GM12874 (cell line): ENCODE data around the gene SIM2.

Experiments
- CTCF ChIP-seq: IDR thresholded peaks from 2 replicates; pipeline ENCODE4 v1.5.1; 2011; ENCODE audit warnings: low read depth, mild to moderate bottlenecking, control low read depth, low read length, moderate library complexity; ENCODE audit not compliant: insufficient read depth

SIM2 gene

GRCh38 chr21:36677443-36677842, 21.5 kb upstream of the SIM2 start:
- no peak for TF ChIP-seq CTCF

- no peak for TF ChIP-seq CTCF
These were observed 20.4 kb upstream of the SIM2 start for GRCh38 chr21:36678538-36678937.

GRCh38 chr21:36681117-36681631, 17.7 kb upstream of the SIM2 start:
- TF ChIP-seq CTCF = no peak

- no peak for TF ChIP-seq CTCF
These were observed 13.8 kb upstream of the SIM2 start for GRCh38 chr21:36684957-36685714.

- TF ChIP-seq CTCF = no peak
These were observed 12.0 kb upstream of the SIM2 start for GRCh38 chr21:36686955-36687354.

- TF ChIP-seq CTCF = no peak
These were observed 10.6 kb upstream of the SIM2 start for GRCh38 chr21:36688324-36688723.

- TF ChIP-seq CTCF = no peak
These were observed 9.6 kb upstream of the SIM2 start for GRCh38 chr21:36689324-36689723.
